ENCODE measurements around the gene SARS1.

GRCh38 chr1:109188200-109188599 is 25.5 kb upstream of the SARS1 start:
- TF ChIP-seq EZH2phosphoT487 (IDR thresholded peaks at IDR 0.05; ENCODE audit: insufficient read depth, low read depth) (no peak), EZH2 (IDR thresholded peaks at IDR 0.05; ENCODE audit: insufficient read depth, poor library complexity, severe bottlenecking) (no peak)
